Activated naive CD8-positive, alpha-beta T cell treated with anti-CD3 and anti-CD28 coated beads, Interleukin-2, amount 10 ng/mL, durations not matched to agents 7 days and 5 days (primary cell): ENCODE results near the gene BMI1. TPM values are rescaled to one million over a fixed set of nuclear protein-coding genes. Genes with fewer than 3 reads are reported as not detected.

Source experiments
- ATAC-seq: fragments of 150-1000 bp; cut with Tn5 transposase; one replicate; pipeline ENCODE4 v1.10.0; 2021; ENCODE audit warnings: low read depth, moderate library complexity
- POLR2A ChIA-PET: fragments of 350-600 bp; sonication (Branson Sonifier 250); formaldehyde crosslinking; loops from one replicate; lab custom pipeline; 2021; ENCODE audit warnings: antibody characterized with exemption; lab: Charles Lee
- DNase-seq: peaks from one replicate; pipeline ENCODE4 v3.0.0; 2021
- H3K27ac Mint-ChIP-seq: one replicate; pipeline ENCODE4 v1.8.0; 2022; ENCODE audit warnings: mild to moderate bottlenecking, mixed read lengths
- H3K27me3 Mint-ChIP-seq: one replicate; pipeline ENCODE4 v1.8.0; 2022; ENCODE audit warnings: mild to moderate bottlenecking, moderate library complexity, mixed read lengths
- H3K36me3 Mint-ChIP-seq: one replicate; pipeline ENCODE4 v1.8.0; 2021; ENCODE audit warnings: mild to moderate bottlenecking, mixed read lengths
- H3K4me1 Mint-ChIP-seq: one replicate; pipeline ENCODE4 v1.8.0; 2021; ENCODE audit warnings: mixed read lengths
- H3K4me3 Mint-ChIP-seq: one replicate; pipeline ENCODE4 v1.8.0; 2022; ENCODE audit warnings: mild to moderate bottlenecking, moderate library complexity, mixed read lengths
- H3K9me3 Mint-ChIP-seq: one replicate; pipeline ENCODE4 v1.8.0; 2021; ENCODE audit warnings: mixed read lengths
- total RNA-seq, 2 experiments: library from RNA; stranded (reverse); gene quantifications; one replicate each; pipeline ENCODE4 v1.2.3, GENCODE V29; 2021

The BMI1 gene
- total RNA-seq, 2 experiments from 2014 or later: 40.0 to 44.5 TPM

DNA sequence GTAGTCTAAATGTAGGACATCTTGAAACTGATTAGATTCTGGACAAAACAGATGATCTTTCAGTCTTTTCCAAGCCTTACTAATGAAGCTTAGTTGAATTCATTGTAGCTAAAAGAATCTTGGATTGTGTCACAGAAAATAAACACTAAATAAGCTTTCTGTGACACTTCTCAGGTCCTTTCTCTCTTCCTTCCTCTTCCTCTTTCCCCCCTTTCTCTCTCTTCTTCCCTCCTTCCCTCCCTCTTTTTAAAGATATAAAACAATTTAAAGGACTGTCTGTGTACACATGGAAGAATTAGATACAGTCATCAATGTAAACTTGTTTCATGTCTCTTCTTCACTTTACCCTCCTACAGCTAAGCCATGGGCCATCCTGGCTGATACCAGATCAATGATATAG lies 10.0 kb upstream of the BMI1 start:
- Mint-ChIP-seq H3K27me3 (peaks cover 41% of the 10 kb centered on the region), H3K27ac (no peak overlapping the region)
- no peak for ATAC-seq

DNA sequence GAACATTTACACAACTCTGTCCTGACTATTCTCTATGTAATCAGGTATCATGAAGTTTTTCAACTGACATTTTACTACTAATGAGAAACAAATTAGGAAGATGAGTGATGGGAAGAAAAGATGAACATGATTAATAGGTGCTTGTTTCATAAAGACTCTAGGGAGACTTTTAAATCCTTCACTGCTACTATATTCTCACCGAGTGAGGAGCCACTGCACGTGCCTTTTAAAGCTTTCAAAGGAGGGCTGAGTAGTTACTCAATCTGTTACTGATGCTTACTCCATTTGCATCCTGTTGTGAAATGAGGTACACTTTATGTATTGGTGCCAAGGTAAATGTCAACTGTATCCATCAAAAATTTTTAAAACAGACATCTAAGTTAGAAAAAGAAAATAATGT lies 6.0 kb upstream of the BMI1 start:
- no peak for ATAC-seq
- Mint-ChIP-seq H3K4me1 (peaks cover 19% of the 10 kb centered on the region), H3K27me3 (peaks cover 39% of the 10 kb centered on the region), H3K27ac (no peak overlapping the region), H3K36me3 (peaks cover 4% of the 10 kb centered on the region), H3K9me3 (no peaks in the 10 kb centered on the region), H3K4me3 (no peak overlapping the region)
- POLR2A ChIA-PET: interaction anchor here (1.8 to 3.0 kb wide), 4 partner anchors 12 to 312 kb away, joined by 8 to 19 read pairs (median 16); partner anchors contain the start of gene DNAJC1
- no peak for DNase-seq

More for the DNA sequence above, 10.0 kb upstream of the BMI1 start:
- no peaks in the 10 kb centered on the region for H3K9me3 Mint-ChIP-seq
- H3K4me3 Mint-ChIP-seq: no peak overlapping the region
- no peaks in the 10 kb centered on the region for H3K36me3 Mint-ChIP-seq
- POLR2A ChIA-PET: no interaction called here
- DNase-seq: no peak
- H3K4me1 Mint-ChIP-seq: peaks cover 11% of the 10 kb centered on the region

DNA sequence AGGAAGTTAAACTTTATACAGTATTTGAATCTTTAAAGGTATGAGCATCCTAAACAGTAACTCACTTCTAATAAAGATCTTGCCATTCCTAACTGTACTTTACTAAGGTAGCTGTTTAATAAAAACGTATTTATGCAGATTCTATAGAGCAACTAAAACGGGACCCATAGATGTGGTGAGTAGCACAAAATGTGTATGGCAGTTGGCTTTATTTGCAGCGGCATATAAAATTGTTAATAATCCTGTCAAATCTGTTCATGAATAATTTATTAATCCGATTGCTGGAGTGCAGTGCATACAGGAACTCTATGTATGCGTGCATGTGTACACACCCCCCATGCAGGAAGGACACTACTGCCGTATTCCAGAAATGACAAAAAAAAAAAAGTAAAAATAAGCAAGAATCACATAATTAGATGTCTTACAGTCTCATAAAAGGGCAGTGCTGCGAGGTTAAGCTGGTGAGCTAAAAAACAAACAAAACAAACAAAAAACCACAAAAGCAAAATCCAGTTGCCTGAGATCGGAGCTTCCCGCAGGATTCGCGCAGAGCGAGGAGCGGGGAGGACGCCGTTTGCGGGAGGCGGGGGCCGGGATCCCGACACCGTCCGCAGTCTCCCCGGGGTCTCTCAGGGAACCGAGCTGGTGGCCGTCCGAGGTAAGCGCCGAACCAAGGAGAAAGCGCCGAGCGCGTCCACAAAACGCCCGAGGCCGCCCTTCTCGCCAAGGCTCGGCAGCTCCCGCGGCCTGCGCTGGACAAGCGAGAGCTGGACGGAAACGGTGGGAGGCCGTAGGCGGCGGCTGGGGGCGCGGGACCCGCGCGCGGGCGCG lies 5.2 kb upstream of the BMI1 start:
- peaks cover 43% of the 10 kb centered on the region for H3K27me3 Mint-ChIP-seq
- peak overlapping the region; percentile 90 for H3K4me3 Mint-ChIP-seq
- DNase-seq (no peak), ATAC-seq (peak; percentile 28)
- peaks cover 23% of the 10 kb centered on the region for H3K4me1 Mint-ChIP-seq
- peaks cover 8% of the 10 kb centered on the region for H3K36me3 Mint-ChIP-seq
- H3K9me3 Mint-ChIP-seq: no peaks in the 10 kb centered on the region
- peak overlapping the region; percentile 88 for H3K27ac Mint-ChIP-seq
- POLR2A ChIA-PET: interaction anchor here (1.1 to 3.0 kb wide), 14 partner anchors 7 to 397 kb away, joined by 3 to 30 read pairs (median 6); partner anchors contain the start of genes DNAJC1 and SPAG6

DNA sequence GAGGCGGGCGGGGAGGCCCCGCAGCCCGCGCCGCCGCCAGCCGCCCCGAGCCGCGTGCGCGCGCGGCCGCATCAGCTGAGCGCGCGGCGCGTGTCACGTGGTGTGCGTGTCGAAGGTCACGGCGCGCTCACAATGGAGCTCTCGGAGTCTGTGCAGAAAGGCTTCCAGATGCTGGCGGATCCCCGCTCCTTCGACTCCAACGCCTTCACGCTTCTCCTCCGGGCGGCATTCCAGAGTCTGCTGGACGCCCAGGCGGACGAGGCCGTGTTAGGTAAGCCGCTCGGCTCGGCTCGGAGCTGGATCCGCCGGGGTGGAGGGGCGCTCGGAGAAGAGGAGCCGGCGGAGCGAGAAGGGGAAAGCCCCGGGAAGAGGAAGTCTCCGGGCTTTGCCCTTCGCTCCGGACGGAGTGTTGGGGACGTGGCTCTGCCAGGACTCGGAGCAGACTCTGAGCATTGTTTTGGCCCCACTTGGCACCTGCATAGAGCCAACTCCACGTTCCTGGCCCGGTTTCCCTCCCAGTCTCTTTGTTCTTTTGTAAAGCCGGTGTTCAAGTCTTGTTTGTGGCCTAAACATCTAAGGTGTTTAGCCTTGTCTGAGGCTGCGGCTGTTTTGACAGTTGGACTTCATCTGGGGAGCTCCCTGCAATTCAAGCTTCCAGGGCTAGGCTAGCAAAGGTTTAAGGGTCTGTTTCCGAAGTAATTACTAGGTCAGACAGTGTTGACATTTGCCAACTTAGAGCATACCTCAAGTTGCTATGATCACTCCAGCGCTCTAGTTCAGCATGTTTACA lies 4.4 kb upstream of the BMI1 start, which contains the start of gene COMMD3:
COMMD3 (plus strand) TSS at position 103 of the 790 bp plus-strand sequence; CDS start at position 133, 30 bp downstream.
- POLR2A ChIA-PET: interaction anchor here (1.1 to 3.0 kb wide), 14 partner anchors 8 to 396 kb away, joined by 3 to 30 read pairs (median 6); partner anchors contain the start of genes DNAJC1 and SPAG6
- peaks cover 23% of the 10 kb centered on the region for H3K4me1 Mint-ChIP-seq
- H3K9me3 Mint-ChIP-seq: no peaks in the 10 kb centered on the region
- peak within 1 kb of the TSS; percentile 90 for H3K4me3 Mint-ChIP-seq
- peaks cover 36% of the 10 kb centered on the region for H3K27me3 Mint-ChIP-seq
- H3K36me3 Mint-ChIP-seq: peaks cover 8% of the 10 kb centered on the region
- ATAC-seq (peak; percentile 67), DNase-seq (peak; percentile 90)
- H3K27ac Mint-ChIP-seq: peak within 1 kb of the TSS; percentile 89

- Mint-ChIP-seq H3K4me1 (peaks cover 23% of the 10 kb centered on the region), H3K4me3 (peak overlapping the region; percentile 86), H3K27ac (peak overlapping the region; percentile 89), H3K9me3 (no peaks in the 10 kb centered on the region), H3K36me3 (peaks cover 8% of the 10 kb centered on the region), H3K27me3 (peaks cover 33% of the 10 kb centered on the region)
- POLR2A ChIA-PET: interaction anchor here (1.2 to 3.0 kb wide), 10 partner anchors 8 to 314 kb away, joined by 3 to 30 read pairs (median 8); partner anchors contain the start of genes DNAJC1 and SPAG6
- DNase-seq (no peak), ATAC-seq (no peak)
Observed at GRCh38 chr10:22317076-22317370, 3.9 kb upstream of the BMI1 start.

- POLR2A ChIA-PET: no interaction called here
- Mint-ChIP-seq H3K36me3 (peaks cover 8% of the 10 kb centered on the region), H3K4me3 (peak overlapping the region; percentile 48), H3K4me1 (peaks cover 29% of the 10 kb centered on the region), H3K9me3 (no peaks in the 10 kb centered on the region), H3K27me3 (peaks cover 40% of the 10 kb centered on the region), H3K27ac (no peak overlapping the region)
- ATAC-seq: no peak
- DNase-seq: no peak
Observed at GRCh38 chr10:22317771-22318565, 2.9 kb upstream of the BMI1 start.

- Mint-ChIP-seq H3K9me3 (no peaks in the 10 kb centered on the region), H3K27ac (no peak overlapping the region), H3K4me1 (peaks cover 35% of the 10 kb centered on the region), H3K27me3 (peaks cover 42% of the 10 kb centered on the region), H3K36me3 (peaks cover 8% of the 10 kb centered on the region), H3K4me3 (no peak overlapping the region)
- DNase-seq (no peak), ATAC-seq (no peak)
- POLR2A ChIA-PET: interaction anchor here (1.0 kb wide), 1 partner anchor 22 kb away, joined by 3 read pairs; no protein-coding TSS in a partner anchor
Observed at GRCh38 chr10:22318772-22319171, 2.1 kb upstream of the BMI1 start.

GRCh38 chr10:22319547-22319979 lies 1.3 kb upstream of the BMI1 start:
- Mint-ChIP-seq H3K36me3 (peaks cover 8% of the 10 kb centered on the region), H3K4me3 (peak overlapping the region; percentile 88), H3K27ac (no peak overlapping the region), H3K4me1 (peaks cover 42% of the 10 kb centered on the region), H3K27me3 (peaks cover 50% of the 10 kb centered on the region), H3K9me3 (no peaks in the 10 kb centered on the region)
- DNase-seq (no peak), ATAC-seq (no peak)
- POLR2A ChIA-PET: interaction anchor here (1.0 kb wide), 1 partner anchor 21 kb away, joined by 3 read pairs; no protein-coding TSS in a partner anchor

DNA sequence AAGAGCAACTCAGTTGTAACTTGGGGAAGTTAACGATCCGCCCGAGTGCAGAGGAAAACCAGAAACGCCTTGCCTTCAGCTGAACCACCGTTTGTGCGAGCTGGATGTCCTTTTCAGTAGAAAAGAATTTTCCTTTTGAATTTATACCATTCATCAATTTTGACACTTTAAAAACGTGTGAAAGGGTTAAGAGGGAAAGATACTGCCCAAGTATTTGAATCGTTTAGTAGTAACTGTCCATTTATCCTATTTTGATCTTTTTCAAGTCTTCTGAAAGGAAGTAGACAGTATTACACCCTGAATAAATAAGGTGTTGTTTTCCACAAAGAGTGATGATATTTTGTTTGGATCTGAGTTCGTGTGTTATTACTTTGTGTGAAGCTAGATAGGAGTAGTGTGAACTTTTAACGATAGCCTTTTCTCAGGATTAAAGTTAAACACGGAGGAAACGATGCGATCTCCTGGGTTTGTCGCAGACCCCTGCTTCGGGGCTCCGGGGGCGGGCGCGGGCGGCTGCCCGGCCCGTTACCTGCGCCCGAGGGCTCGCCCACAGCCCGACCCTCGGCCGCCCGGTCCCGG lies 830 bp upstream of the BMI1 start:
- H3K36me3 Mint-ChIP-seq: peaks cover 8% of the 10 kb centered on the region
- ATAC-seq (no peak), DNase-seq (no peak)
- POLR2A ChIA-PET: interaction anchor here (1.0 kb wide), 1 partner anchor 20 kb away, joined by 3 read pairs; no protein-coding TSS in a partner anchor
- H3K4me1 Mint-ChIP-seq: peaks cover 45% of the 10 kb centered on the region
- H3K27me3 Mint-ChIP-seq: peaks cover 52% of the 10 kb centered on the region
- peak overlapping the region; percentile 87 for H3K27ac Mint-ChIP-seq
- no peaks in the 10 kb centered on the region for H3K9me3 Mint-ChIP-seq
- peak overlapping the region; percentile 88 for H3K4me3 Mint-ChIP-seq

DNA sequence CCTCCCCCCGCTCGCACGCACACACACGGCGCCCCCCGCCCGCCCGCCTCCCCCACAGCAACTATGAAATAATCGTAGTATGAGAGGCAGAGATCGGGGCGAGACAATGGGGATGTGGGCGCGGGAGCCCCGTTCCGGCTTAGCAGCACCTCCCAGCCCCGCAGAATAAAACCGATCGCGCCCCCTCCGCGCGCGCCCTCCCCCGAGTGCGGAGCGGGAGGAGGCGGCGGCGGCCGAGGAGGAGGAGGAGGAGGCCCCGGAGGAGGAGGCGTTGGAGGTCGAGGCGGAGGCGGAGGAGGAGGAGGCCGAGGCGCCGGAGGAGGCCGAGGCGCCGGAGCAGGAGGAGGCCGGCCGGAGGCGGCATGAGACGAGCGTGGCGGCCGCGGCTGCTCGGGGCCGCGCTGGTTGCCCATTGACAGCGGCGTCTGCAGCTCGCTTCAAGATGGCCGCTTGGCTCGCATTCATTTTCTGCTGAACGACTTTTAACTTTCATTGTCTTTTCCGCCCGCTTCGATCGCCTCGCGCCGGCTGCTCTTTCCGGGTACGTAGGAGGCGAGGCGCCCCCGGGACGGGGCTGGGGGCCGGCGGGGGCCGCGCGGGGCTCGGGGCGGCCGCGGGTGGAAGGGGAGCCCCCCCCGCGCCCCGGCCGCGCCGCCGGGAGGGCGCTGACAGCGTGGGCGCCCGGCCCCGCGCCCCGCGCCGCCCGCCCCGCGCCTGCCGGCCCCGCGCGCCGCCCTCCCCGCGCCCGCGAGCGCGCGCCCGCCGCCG lies 441 bp downstream of the BMI1 start:
- Mint-ChIP-seq H3K9me3 (no peaks in the 10 kb centered on the region), H3K4me3 (peak overlapping the region; percentile 83), H3K27ac (peak overlapping the region; percentile 78), H3K4me1 (peaks cover 43% of the 10 kb centered on the region), H3K27me3 (peaks cover 45% of the 10 kb centered on the region), H3K36me3 (peaks cover 8% of the 10 kb centered on the region)
- POLR2A ChIA-PET: interaction anchor here (0.6 to 4.8 kb wide), 6 partner anchors 17 to 353 kb away, joined by 3 to 19 read pairs (median 4); no protein-coding TSS in a partner anchor
- peak; percentile 78 for DNase-seq
- ATAC-seq: peak; percentile 30

- ATAC-seq (no peak), DNase-seq (peak; percentile 56)
- Mint-ChIP-seq H3K9me3 (no peaks in the 10 kb centered on the region), H3K4me1 (peaks cover 44% of the 10 kb centered on the region), H3K27ac (peak overlapping the region; percentile 74), H3K27me3 (peaks cover 45% of the 10 kb centered on the region), H3K4me3 (peak overlapping the region; percentile 82), H3K36me3 (peaks cover 12% of the 10 kb centered on the region)
- POLR2A ChIA-PET: interaction anchor here (0.6 to 4.8 kb wide), 6 partner anchors 16 to 353 kb away, joined by 3 to 19 read pairs (median 4); no protein-coding TSS in a partner anchor
Observed at GRCh38 chr10:22321924-22322640, 1.2 kb downstream of the BMI1 start.
